ENCODE measurements around the gene FBRSL1.

Gene FBRSL1

GRCh38 chr12:132521712-132522292, 31.9 kb downstream of the FBRSL1 start:
- DNase-seq (ENCODE audit: low read depth in 2 of 2): no peak
- H3K4me3 ChIP-seq (replicated peaks in 1 of 2; ENCODE audit: low read depth in 2 of 2, low read length in 2 of 2): no peak overlapping the region
- no peak for TF ChIP-seq CTCF (IDR thresholded peaks at IDR 0.05; ENCODE audit: low read depth, low read length)

GRCh38 chr12:132522592-132523380, 32.8 kb downstream of the FBRSL1 start:
- no peak overlapping the region for H3K4me3 ChIP-seq (replicated peaks in 1 of 2; ENCODE audit: low read depth in 2 of 2, low read length in 2 of 2)
- TF ChIP-seq CTCF (IDR thresholded peaks at IDR 0.05; ENCODE audit: low read depth, low read length): no peak
- DNase-seq (ENCODE audit: low read depth in 2 of 2): no peak

GRCh38 chr12:132523576-132524331, 33.8 kb downstream of the FBRSL1 start:
- no peak overlapping the region for H3K4me3 ChIP-seq (replicated peaks in 1 of 2; ENCODE audit: low read depth in 2 of 2, low read length in 2 of 2)
- peak; percentile 87 for TF ChIP-seq CTCF (IDR thresholded peaks at IDR 0.05; ENCODE audit: low read depth, low read length)
- DNase-seq (ENCODE audit: low read depth in 2 of 2): peak; percentile 52 to 53

GRCh38 chr12:132524405-132524804, 34.5 kb downstream of the FBRSL1 start:
- no peak for TF ChIP-seq CTCF (IDR thresholded peaks at IDR 0.05; ENCODE audit: low read depth, low read length)
- H3K4me3 ChIP-seq (replicated peaks in 1 of 2; ENCODE audit: low read depth in 2 of 2, low read length in 2 of 2): no peak overlapping the region
- DNase-seq (ENCODE audit: low read depth in 2 of 2): peak; percentile 6 to 24

GRCh38 chr12:132525011-132525832, 35.3 kb downstream of the FBRSL1 start:
- no peak for TF ChIP-seq CTCF (IDR thresholded peaks at IDR 0.05; ENCODE audit: low read depth, low read length)
- DNase-seq (ENCODE audit: low read depth in 2 of 2): no peak
- H3K4me3 ChIP-seq (replicated peaks in 1 of 2; ENCODE audit: low read depth in 2 of 2, low read length in 2 of 2): no peak overlapping the region

- no peak overlapping the region for H3K4me3 ChIP-seq (replicated peaks in 1 of 2; ENCODE audit: low read depth in 2 of 2, low read length in 2 of 2)
- no peak for TF ChIP-seq CTCF (IDR thresholded peaks at IDR 0.05; ENCODE audit: low read depth, low read length)
- DNase-seq (ENCODE audit: low read depth in 2 of 2): no peak
Observed at GRCh38 chr12:132525833-132526455, 36.0 kb downstream of the FBRSL1 start.

Measured in cardiac fibroblast (primary cell).